Activated CD8-positive, alpha-beta memory T cell treated with anti-CD3 and anti-CD28 coated beads, Interleukin-2, amount 50 U/mL, for 1 hour (primary cell): ENCODE data around the gene SLCO1A2.
"Not testable (repeated sequence)": the region's sequence is repeated elsewhere in the genome, so short reads cannot be mapped to it uniquely, and the experiment has no call there.

Experiments
- DNase-seq: peaks from one replicate; pipeline ENCODE4 v3.0.0-alpha.2; 2020; ENCODE audit errors: extremely low read depth

Gene SLCO1A2

GRCh38 chr12:21334771-21335325 lies at the start of gene SLCO1A2:
Gene SLCO1A2, minus strand, starts transcription at chr12:21334917. Its CDS starts 270 bp downstream, at chr12:21334647.
- DNase-seq = no peak

GRCh38 chr12:21384261-21384660 lies 49.5 kb upstream of the SLCO1A2 start:
- DNase-seq = no peak

GRCh38 chr12:21381320-21381719 lies 46.6 kb upstream of the SLCO1A2 start:
- not testable (repeated sequence) for DNase-seq

- DNase-seq = no peak
Measured at GRCh38 chr12:21379218-21379617, 44.5 kb upstream of the SLCO1A2 start.

GRCh38 chr12:21372602-21373001 lies 37.9 kb upstream of the SLCO1A2 start, which contains the start of gene IAPP:
Gene IAPP, plus strand, starts transcription at chr12:21372902. Its CDS starts 450 bp downstream, at chr12:21373352.
- no peak for DNase-seq

GRCh38 chr12:21370845-21371449 lies 36.2 kb upstream of the SLCO1A2 start:
- DNase-seq = no peak

- no peak for DNase-seq
Measured at GRCh38 chr12:21369141-21369980, 34.6 kb upstream of the SLCO1A2 start.

- not testable (repeated sequence) for DNase-seq
Measured at GRCh38 chr12:21360632-21361031, 25.9 kb upstream of the SLCO1A2 start.

GRCh38 chr12:21354641-21355040 lies 19.9 kb upstream of the SLCO1A2 start:
- no peak for DNase-seq

GRCh38 chr12:21353948-21354347 lies 19.2 kb upstream of the SLCO1A2 start:
- no peak for DNase-seq

GRCh38 chr12:21353487-21353886 lies 18.8 kb upstream of the SLCO1A2 start:
- no peak for DNase-seq

- no peak for DNase-seq
Measured at GRCh38 chr12:21350975-21351374, 16.3 kb upstream of the SLCO1A2 start.

- DNase-seq = no peak
Measured at GRCh38 chr12:21346542-21347205, 12.0 kb upstream of the SLCO1A2 start.

- no peak for DNase-seq
Measured at GRCh38 chr12:21343636-21344035, 8.9 kb upstream of the SLCO1A2 start.

GRCh38 chr12:21341769-21342168 lies 7.1 kb upstream of the SLCO1A2 start:
- no peak for DNase-seq

- DNase-seq = no peak
Measured at GRCh38 chr12:21340403-21340802, 5.7 kb upstream of the SLCO1A2 start.

- DNase-seq = no peak
Measured at GRCh38 chr12:21339921-21340320, 5.2 kb upstream of the SLCO1A2 start.

- DNase-seq = no peak
Measured at GRCh38 chr12:21337959-21338744, 3.4 kb upstream of the SLCO1A2 start.

GRCh38 chr12:21337453-21337852 lies 2.7 kb upstream of the SLCO1A2 start:
- no peak for DNase-seq

GRCh38 chr12:21336656-21337055 lies 1.9 kb upstream of the SLCO1A2 start:
- DNase-seq = no peak

- DNase-seq = no peak
Measured at GRCh38 chr12:21330682-21331253, 3.9 kb downstream of the SLCO1A2 start.
